ENCODE results near the gene PRDM7.
A peak's percentile ranks its signal among the peaks of the same experiment; 100 is the strongest.

PRDM7 gene

GRCh38 chr16:90033387-90033786, 43.7 kb downstream of the PRDM7 start:
- no peak for DNase-seq

- DNase-seq = no peak
Measured at GRCh38 chr16:90032674-90033331, 44.3 kb downstream of the PRDM7 start.

GRCh38 chr16:90031931-90032673, 45.0 kb downstream of the PRDM7 start:
- no peak for DNase-seq

GRCh38 chr16:90031186-90031930, 45.8 kb downstream of the PRDM7 start:
- DNase-seq = no peak

- DNase-seq = no peak
Measured at GRCh38 chr16:90028985-90029384, 48.1 kb downstream of the PRDM7 start.

- no peak for DNase-seq
Measured at GRCh38 chr16:90027611-90028010, 49.5 kb downstream of the PRDM7 start.

GRCh38 chr16:90026135-90026534, 51.0 kb downstream of the PRDM7 start:
- DNase-seq = peak; percentile 37

- no peak for DNase-seq
Measured at GRCh38 chr16:90023078-90023447, 54.1 kb downstream of the PRDM7 start.

GRCh38 chr16:90022209-90023077, 54.7 kb downstream of the PRDM7 start:
- peak; percentile 77 for DNase-seq

- no peak for DNase-seq
Measured at GRCh38 chr16:90020838-90021382, 56.2 kb downstream of the PRDM7 start.

- no peak for DNase-seq
Measured at GRCh38 chr16:90020260-90020837, 56.8 kb downstream of the PRDM7 start.

- DNase-seq = no peak
Measured at GRCh38 chr16:90019543-90020259, 57.4 kb downstream of the PRDM7 start.

- DNase-seq = no peak
Measured at GRCh38 chr16:90018652-90019542, 58.2 kb downstream of the PRDM7 start, which contains the start of gene DBNDD1. TSS of gene DBNDD1 (minus strand) at chr16:90019456. CDS start at chr16:90019341, 115 bp downstream.

- DNase-seq = no peak
Measured at GRCh38 chr16:90018297-90018651, 58.9 kb downstream of the PRDM7 start.

- DNase-seq = no peak
Measured at GRCh38 chr16:90016339-90016950, 60.7 kb downstream of the PRDM7 start.

GRCh38 chr16:90015586-90016338, 61.4 kb downstream of the PRDM7 start:
- DNase-seq = no peak

- DNase-seq = no peak
Measured at GRCh38 chr16:90012991-90013745, 64.0 kb downstream of the PRDM7 start.

GRCh38 chr16:90011908-90012501, 65.1 kb downstream of the PRDM7 start:
- no peak for DNase-seq
